ENCODE data around the gene MAP3K12.
"Not testable (repeated sequence)": the region's sequence is repeated elsewhere in the genome, so short reads cannot be mapped to it uniquely, and the experiment has no call there.

GRCh38 chr12:53435326-53435725, 63.9 kb downstream of the MAP3K12 start:
- TF ChIP-seq, protein P1, sequence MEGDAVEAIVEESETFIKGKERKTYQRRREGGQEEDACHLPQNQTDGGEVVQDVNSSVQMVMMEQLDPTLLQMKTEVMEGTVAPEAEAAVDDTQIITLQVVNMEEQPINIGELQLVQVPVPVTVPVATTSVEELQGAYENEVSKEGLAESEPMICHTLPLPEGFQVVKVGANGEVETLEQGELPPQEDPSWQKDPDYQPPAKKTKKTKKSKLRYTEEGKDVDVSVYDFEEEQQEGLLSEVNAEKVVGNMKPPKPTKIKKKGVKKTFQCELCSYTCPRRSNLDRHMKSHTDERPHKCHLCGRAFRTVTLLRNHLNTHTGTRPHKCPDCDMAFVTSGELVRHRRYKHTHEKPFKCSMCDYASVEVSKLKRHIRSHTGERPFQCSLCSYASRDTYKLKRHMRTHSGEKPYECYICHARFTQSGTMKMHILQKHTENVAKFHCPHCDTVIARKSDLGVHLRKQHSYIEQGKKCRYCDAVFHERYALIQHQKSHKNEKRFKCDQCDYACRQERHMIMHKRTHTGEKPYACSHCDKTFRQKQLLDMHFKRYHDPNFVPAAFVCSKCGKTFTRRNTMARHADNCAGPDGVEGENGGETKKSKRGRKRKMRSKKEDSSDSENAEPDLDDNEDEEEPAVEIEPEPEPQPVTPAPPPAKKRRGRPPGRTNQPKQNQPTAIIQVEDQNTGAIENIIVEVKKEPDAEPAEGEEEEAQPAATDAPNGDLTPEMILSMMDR (IDR thresholded peaks at IDR 0.05; ENCODE audit: poor library complexity): not testable (repeated sequence)
- not testable (repeated sequence) for TF ChIP-seq EZH2 (IDR thresholded peaks at IDR 0.05; ENCODE audit: borderline replicate concordance)

Data from hepatocyte (in vitro differentiated cells).